ENCODE data around the gene NCAPG.
"Not testable (repeated sequence)": the region's sequence is repeated elsewhere in the genome, so short reads cannot be mapped to it uniquely, and the experiment has no call there.

The NCAPG gene

GRCh38 chr4:17854036-17854435 lies 43.3 kb downstream of the NCAPG start:
- no peak for TF ChIP-seq PKNOX1 (IDR thresholded peaks at IDR 0.05)
- TF ChIP-seq LEF1 (IDR thresholded peaks at IDR 0.05; ENCODE audit: borderline replicate concordance), result no peak
- TF ChIP-seq CTBP1 (IDR thresholded peaks at IDR 0.05; ENCODE audit: borderline replicate concordance), result no peak
- TF ChIP-seq TARDBP (IDR thresholded peaks at IDR 0.05), result no peak
- no peak for TF ChIP-seq ZNF384 (IDR thresholded peaks at IDR 0.05)
- no peak for TF ChIP-seq FOXM1 (IDR thresholded peaks at IDR 0.05; ENCODE audit: borderline replicate concordance)
- no peak for TF ChIP-seq SP1 (IDR thresholded peaks at IDR 0.05)
- no peak for TF ChIP-seq BHLHE40 (IDR thresholded peaks at IDR 0.05; ENCODE audit: borderline replicate concordance)
- TF ChIP-seq HDGF (IDR thresholded peaks at IDR 0.05; ENCODE audit: borderline replicate concordance), result no peak
- TF ChIP-seq FOXK2 (IDR thresholded peaks at IDR 0.05), result no peak
- TF ChIP-seq ARNT (IDR thresholded peaks at IDR 0.05), result no peak
- no peak for TF ChIP-seq SUZ12 (IDR thresholded peaks at IDR 0.05)
- no peak for TF ChIP-seq L3MBTL2 (conservative IDR thresholded peaks at IDR 0.05)
- ChIA-PET CTCF (no interaction called here), POLR2A (no interaction called here)
- DNase-seq (ENCODE audit: extremely low spot score), result no peak

- ChIA-PET POLR2A (no interaction called here), CTCF (no interaction called here)
- TF ChIP-seq ZNF384 (IDR thresholded peaks at IDR 0.05) (no peak), FOXK2 (IDR thresholded peaks at IDR 0.05) (no peak), FOXA1 (IDR thresholded peaks at IDR 0.05) (no peak), SP1 (IDR thresholded peaks at IDR 0.05) (no peak), SUZ12 (IDR thresholded peaks at IDR 0.05) (no peak), HDGF (IDR thresholded peaks at IDR 0.05; ENCODE audit: borderline replicate concordance) (no peak), FOXM1 (IDR thresholded peaks at IDR 0.05; ENCODE audit: borderline replicate concordance) (no peak), L3MBTL2 (conservative IDR thresholded peaks at IDR 0.05) (no peak), CTBP1 (IDR thresholded peaks at IDR 0.05; ENCODE audit: borderline replicate concordance) (no peak), BHLHE40 (IDR thresholded peaks at IDR 0.05; ENCODE audit: borderline replicate concordance) (no peak), ARNT (IDR thresholded peaks at IDR 0.05) (no peak), PKNOX1 (IDR thresholded peaks at IDR 0.05) (no peak), TARDBP (IDR thresholded peaks at IDR 0.05) (no peak), ELF4 (IDR thresholded peaks at IDR 0.05) (no peak), NFRKB (IDR thresholded peaks at IDR 0.05) (no peak), LEF1 (IDR thresholded peaks at IDR 0.05; ENCODE audit: borderline replicate concordance) (no peak)
- DNase-seq (ENCODE audit: extremely low spot score), result no peak
Observed at GRCh38 chr4:17859793-17860406, 49.1 kb downstream of the NCAPG start.

- DNase-seq (ENCODE audit: extremely low spot score); POLR2A ChIA-PET; CTCF ChIA-PET: not testable (repeated sequence)
Observed at GRCh38 chr4:17861906-17862305, 51.1 kb downstream of the NCAPG start.

- ChIA-PET POLR2A (no interaction called here), CTCF (no interaction called here)
- TF ChIP-seq PKNOX1 (IDR thresholded peaks at IDR 0.05) (no peak), LEF1 (IDR thresholded peaks at IDR 0.05; ENCODE audit: borderline replicate concordance) (no peak), FOXA1 (IDR thresholded peaks at IDR 0.05) (no peak), HDGF (IDR thresholded peaks at IDR 0.05; ENCODE audit: borderline replicate concordance) (no peak), TARDBP (IDR thresholded peaks at IDR 0.05) (no peak), NFRKB (IDR thresholded peaks at IDR 0.05) (no peak), ZNF384 (IDR thresholded peaks at IDR 0.05) (no peak)
- DNase-seq (ENCODE audit: extremely low spot score), result no peak
Observed at GRCh38 chr4:17865866-17866363, 55.1 kb downstream of the NCAPG start.

GRCh38 chr4:17866810-17867209 lies 56.0 kb downstream of the NCAPG start:
- TF ChIP-seq SUZ12 (IDR thresholded peaks at IDR 0.05), result no peak
- TF ChIP-seq LEF1 (IDR thresholded peaks at IDR 0.05; ENCODE audit: borderline replicate concordance), result no peak
- TF ChIP-seq ZNF384 (IDR thresholded peaks at IDR 0.05), result no peak
- TF ChIP-seq ELF4 (IDR thresholded peaks at IDR 0.05), result no peak
- no peak for TF ChIP-seq HDGF (IDR thresholded peaks at IDR 0.05; ENCODE audit: borderline replicate concordance)
- no peak for TF ChIP-seq BHLHE40 (IDR thresholded peaks at IDR 0.05; ENCODE audit: borderline replicate concordance)
- TF ChIP-seq ARNT (IDR thresholded peaks at IDR 0.05), result no peak
- TF ChIP-seq SP1 (IDR thresholded peaks at IDR 0.05), result no peak
- no peak for TF ChIP-seq L3MBTL2 (conservative IDR thresholded peaks at IDR 0.05)
- TF ChIP-seq FOXA1 (IDR thresholded peaks at IDR 0.05), result no peak
- no peak for TF ChIP-seq FOXK2 (IDR thresholded peaks at IDR 0.05)
- no peak for TF ChIP-seq CTBP1 (IDR thresholded peaks at IDR 0.05; ENCODE audit: borderline replicate concordance)
- no peak for TF ChIP-seq FOXM1 (IDR thresholded peaks at IDR 0.05; ENCODE audit: borderline replicate concordance)
- no peak for TF ChIP-seq PKNOX1 (IDR thresholded peaks at IDR 0.05)
- no peak for TF ChIP-seq TARDBP (IDR thresholded peaks at IDR 0.05)
- TF ChIP-seq NFRKB (IDR thresholded peaks at IDR 0.05), result no peak
- ChIA-PET CTCF (no interaction called here), POLR2A (no interaction called here)
- DNase-seq (ENCODE audit: extremely low spot score), result no peak

GRCh38 chr4:17867276-17867675 lies 56.5 kb downstream of the NCAPG start:
- DNase-seq (ENCODE audit: extremely low spot score), result no peak
- TF ChIP-seq NFRKB (IDR thresholded peaks at IDR 0.05) (no peak), FOXM1 (IDR thresholded peaks at IDR 0.05; ENCODE audit: borderline replicate concordance) (no peak), HDGF (IDR thresholded peaks at IDR 0.05; ENCODE audit: borderline replicate concordance) (no peak), ZNF384 (IDR thresholded peaks at IDR 0.05) (no peak)
- ChIA-PET POLR2A (no interaction called here), CTCF (no interaction called here)

Data from HEK293T (cell line).